Neural cell (in vitro differentiated cells): Measurements from ENCODE around the gene GNB3. TPM values are rescaled to one million over a fixed set of nuclear protein-coding genes. Genes with fewer than 3 reads are reported as not detected.
A peak's percentile ranks its signal among the peaks of the same experiment; 100 is the strongest.

ENCODE experiments used
- H2AFZ ChIP-seq: fragments of 200-600, 300-800 bp; sonication (generic), shearing (Covaris generic); 2 replicates; pipeline ENCODE4 v1.6.0; 2014; ENCODE audit warnings: low read depth, mild to moderate bottlenecking, antibody characterized with exemption, low read length, moderate library complexity
- H3F3A ChIP-seq: fragments of 200-600 bp; shearing (Covaris generic); 2 replicates; pipeline ENCODE4 v1.6.1; 2016; ENCODE audit warnings: mild to moderate bottlenecking, moderate library complexity, mixed read lengths, antibody characterized with exemption, low read length; ENCODE audit not compliant: insufficient read depth, poor library complexity, severe bottlenecking
- H3K27ac ChIP-seq: fragments of 200-600, 300-800 bp; sonication (generic), shearing (Covaris generic); 2 replicates; pipeline ENCODE4 v1.5.1; 2014; ENCODE audit warnings: mild to moderate bottlenecking, low read length, moderate library complexity
- H3K27me3 ChIP-seq: fragments of 300-800, 200-600 bp; sonication (generic), shearing (Covaris generic); 2 replicates; pipeline ENCODE4 v1.6.0; 2014; ENCODE audit warnings: mild to moderate bottlenecking, low read depth, low read length, moderate library complexity; ENCODE audit not compliant: insufficient read depth
- H3K36me3 ChIP-seq: fragments of 300-800, 200-600 bp; sonication (generic), shearing (Covaris generic); 2 replicates; pipeline ENCODE4 v1.5.1; 2014; ENCODE audit warnings: mild to moderate bottlenecking, antibody characterized with exemption, low read length, moderate library complexity; ENCODE audit not compliant: insufficient read depth
- H3K4me2 ChIP-seq: fragments of 300-800, 200-600 bp; sonication (generic), shearing (Covaris generic); 2 replicates; pipeline ENCODE4 v1.6.0; 2014; ENCODE audit warnings: mild to moderate bottlenecking, low read length
- H3K4me3 ChIP-seq: fragments of 300-800, 200-600 bp; sonication (generic), shearing (Covaris generic); 2 replicates; pipeline ENCODE4 v1.5.1; 2014; ENCODE audit warnings: mild to moderate bottlenecking, low read length, moderate library complexity
- H3K79me2 ChIP-seq: fragments of 200-600 bp; shearing (Covaris generic); replicated peaks from 2 replicates; pipeline ENCODE4 v1.6.0; 2014; ENCODE audit warnings: mild to moderate bottlenecking, low read length, moderate library complexity; ENCODE audit not compliant: insufficient read depth
- H3K9ac ChIP-seq: fragments of 300-800, 200-600 bp; sonication (generic), shearing (Covaris generic); 2 replicates; pipeline ENCODE4 v1.6.1; 2016; ENCODE audit warnings: mild to moderate bottlenecking, low read length, mixed read lengths
- H3K9me2 ChIP-seq: fragments of 200-600 bp; shearing (Covaris generic); 2 replicates; pipeline ENCODE4 v1.6.1; 2016; ENCODE audit warnings: mild to moderate bottlenecking, low read length, mixed read lengths; ENCODE audit not compliant: insufficient read depth
- H3K9me3 ChIP-seq: fragments of 200-600, 300-800 bp; sonication (generic), shearing (Covaris generic); 2 replicates; pipeline ENCODE4 v1.6.1; 2016; ENCODE audit warnings: mild to moderate bottlenecking, mixed run types, low read length, moderate library complexity, mixed read lengths
- H4K20me1 ChIP-seq: fragments of 200-600 bp; shearing (Covaris generic); 2 replicates; pipeline ENCODE4 v1.6.1; 2016; ENCODE audit warnings: mild to moderate bottlenecking, mixed run types; ENCODE audit not compliant: insufficient read depth
- CTCF ChIP-seq: fragments of 450-650 bp; IDR thresholded peaks from 2 replicates; pipeline ENCODE4 v1.5.1; 2014; ENCODE audit warnings: antibody characterized with exemption, mild to moderate bottlenecking, moderate library complexity; ENCODE audit not compliant: poor library complexity, severe bottlenecking
- EZH2 ChIP-seq: fragments of 200-600, 300-800 bp; shearing (Covaris generic), sonication (generic); IDR thresholded peaks from 2 replicates; pipeline ENCODE4 v1.6.1; 2014; ENCODE audit warnings: antibody characterized with exemption, low read length, borderline replicate concordance, mild to moderate bottlenecking; ENCODE audit not compliant: insufficient read depth, poor library complexity, severe bottlenecking
- MXI1 ChIP-seq: fragments of 450-650 bp; conservative IDR thresholded peaks from 2 replicates; pipeline ENCODE4 v1.6.1; 2014; ENCODE audit warnings: antibody characterized with exemption, mild to moderate bottlenecking; ENCODE audit not compliant: poor library complexity, severe bottlenecking
- POLR2AphosphoS5 ChIP-seq: IDR thresholded peaks from 2 replicates; pipeline ENCODE4 v1.6.1; 2012
- REST ChIP-seq: IDR thresholded peaks from 2 replicates; pipeline ENCODE4 v1.6.1; 2012; ENCODE audit warnings: borderline replicate concordance
- SMC3 ChIP-seq: fragments of 450-650 bp; conservative IDR thresholded peaks from 2 replicates; pipeline ENCODE4 v1.6.1; 2014; ENCODE audit warnings: antibody characterized with exemption, mild to moderate bottlenecking, moderate library complexity; ENCODE audit not compliant: poor library complexity
- TAF1 ChIP-seq: IDR thresholded peaks from 2 replicates; pipeline ENCODE4 v1.6.1; 2012; ENCODE audit warnings: low read depth
- polyA plus RNA-seq: library from polyadenylated mRNA; depleted of rRNA; stranded (reverse); fragments of >200 nt; gene quantifications from 2 replicates; pipeline ENCODE4 v1.2.3, GENCODE V29; 2014

GNB3 gene
- polyA plus RNA-seq, 1 donor from 2014 or later = 18.8 TPM

GRCh38 chr12:6792522-6793201 lies 48.1 kb upstream of the GNB3 start:
- Histone ChIP-seq H3K9me2 (no peaks in the 10 kb centered on the region), H2AFZ (peak overlapping the region; percentile 72), H3K27ac (peak overlapping the region; percentile 29), H3K9ac (peak overlapping the region; percentile 44), H3K9me3 (no peaks in the 10 kb centered on the region), H3K27me3 (no peaks in the 10 kb centered on the region), H4K20me1 (no peaks in the 10 kb centered on the region), H3K79me2 (no peaks in the 10 kb centered on the region), H3K4me2 (no peak overlapping the region), H3K4me3 (no peak overlapping the region), H3F3A (no peaks in the 10 kb centered on the region), H3K36me3 (no peaks in the 10 kb centered on the region)
- TF ChIP-seq POLR2AphosphoS5 (no peak), REST (no peak), SMC3 (no peak), CTCF (no peak), MXI1 (no peak)

- H4K20me1 ChIP-seq = no peaks in the 10 kb centered on the region
- no peak overlapping the region for H3K27ac ChIP-seq
- no peak overlapping the region for H3K9ac ChIP-seq
- H3F3A ChIP-seq = no peaks in the 10 kb centered on the region
- no peaks in the 10 kb centered on the region for H3K9me3 ChIP-seq
- no peak overlapping the region for H3K4me3 ChIP-seq
- H2AFZ ChIP-seq = no peak overlapping the region
- H3K79me2 ChIP-seq = no peaks in the 10 kb centered on the region
- H3K9me2 ChIP-seq = no peaks in the 10 kb centered on the region
- TF ChIP-seq TAF1 (no peak), SMC3 (no peak), CTCF (no peak), REST (no peak), POLR2AphosphoS5 (no peak), EZH2 (no peak)
- H3K36me3 ChIP-seq = no peaks in the 10 kb centered on the region
- no peak overlapping the region for H3K4me2 ChIP-seq
- no peaks in the 10 kb centered on the region for H3K27me3 ChIP-seq
Observed at GRCh38 chr12:6795088-6795487, 45.6 kb upstream of the GNB3 start.
